ENCODE data around the gene STK32B.

Gene STK32B

DNA sequence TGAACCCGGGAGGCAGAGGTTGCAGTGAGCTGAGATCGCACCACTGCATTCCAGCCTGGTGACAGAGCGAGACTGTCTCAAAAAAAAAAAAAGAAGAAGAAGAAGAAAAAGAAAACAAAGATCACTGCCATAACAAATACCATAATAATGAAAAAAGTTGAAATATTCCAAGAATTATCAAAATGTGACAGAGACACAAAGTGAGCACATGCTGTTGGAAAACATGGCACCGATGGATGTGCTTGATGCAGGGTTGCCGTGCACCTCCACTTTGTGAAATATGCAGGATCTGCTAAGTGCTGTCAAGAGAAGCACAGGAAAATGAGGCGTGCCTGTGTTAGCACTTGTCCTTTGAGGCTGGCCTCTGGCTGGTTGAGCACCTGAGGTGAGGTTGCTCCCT lies 133.3 kb downstream of the STK32B start:
- DNase-seq (ENCODE audit: extremely low spot score), result no peak
- TF ChIP-seq, protein P1, sequence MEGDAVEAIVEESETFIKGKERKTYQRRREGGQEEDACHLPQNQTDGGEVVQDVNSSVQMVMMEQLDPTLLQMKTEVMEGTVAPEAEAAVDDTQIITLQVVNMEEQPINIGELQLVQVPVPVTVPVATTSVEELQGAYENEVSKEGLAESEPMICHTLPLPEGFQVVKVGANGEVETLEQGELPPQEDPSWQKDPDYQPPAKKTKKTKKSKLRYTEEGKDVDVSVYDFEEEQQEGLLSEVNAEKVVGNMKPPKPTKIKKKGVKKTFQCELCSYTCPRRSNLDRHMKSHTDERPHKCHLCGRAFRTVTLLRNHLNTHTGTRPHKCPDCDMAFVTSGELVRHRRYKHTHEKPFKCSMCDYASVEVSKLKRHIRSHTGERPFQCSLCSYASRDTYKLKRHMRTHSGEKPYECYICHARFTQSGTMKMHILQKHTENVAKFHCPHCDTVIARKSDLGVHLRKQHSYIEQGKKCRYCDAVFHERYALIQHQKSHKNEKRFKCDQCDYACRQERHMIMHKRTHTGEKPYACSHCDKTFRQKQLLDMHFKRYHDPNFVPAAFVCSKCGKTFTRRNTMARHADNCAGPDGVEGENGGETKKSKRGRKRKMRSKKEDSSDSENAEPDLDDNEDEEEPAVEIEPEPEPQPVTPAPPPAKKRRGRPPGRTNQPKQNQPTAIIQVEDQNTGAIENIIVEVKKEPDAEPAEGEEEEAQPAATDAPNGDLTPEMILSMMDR (IDR thresholded peaks at IDR 0.05; ENCODE audit: control extremely low read depth, extremely low read depth, low read depth, missing control alignments), result no peak
- POLR2A ChIA-PET, result no interaction called here
- CTCF ChIA-PET, result no interaction called here

DNA sequence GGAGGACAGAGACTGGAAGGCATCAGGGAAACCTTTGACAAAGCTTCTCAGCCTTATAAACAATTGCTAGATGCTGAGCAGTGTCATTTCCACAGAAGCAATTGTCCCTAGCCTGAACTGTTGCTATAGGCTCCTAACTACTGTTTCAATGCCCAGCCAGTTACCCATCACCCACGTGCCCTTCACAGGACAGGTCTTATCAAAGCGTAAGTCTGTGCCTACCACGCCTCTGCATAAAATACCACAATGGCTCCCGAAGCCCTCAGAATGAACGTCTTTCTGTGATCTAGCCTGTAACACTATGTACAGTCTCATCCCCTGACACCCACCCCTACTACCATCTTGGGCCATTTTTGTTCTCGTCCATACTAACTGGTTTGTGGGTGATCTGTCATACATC lies 134.3 kb downstream of the STK32B start:
- CTCF ChIA-PET, result no interaction called here
- POLR2A ChIA-PET, result no interaction called here
- DNase-seq (ENCODE audit: extremely low spot score), result no peak
- TF ChIP-seq, protein P1 (IDR thresholded peaks at IDR 0.05; ENCODE audit: control extremely low read depth, extremely low read depth, low read depth, missing control alignments), result no peak

DNA sequence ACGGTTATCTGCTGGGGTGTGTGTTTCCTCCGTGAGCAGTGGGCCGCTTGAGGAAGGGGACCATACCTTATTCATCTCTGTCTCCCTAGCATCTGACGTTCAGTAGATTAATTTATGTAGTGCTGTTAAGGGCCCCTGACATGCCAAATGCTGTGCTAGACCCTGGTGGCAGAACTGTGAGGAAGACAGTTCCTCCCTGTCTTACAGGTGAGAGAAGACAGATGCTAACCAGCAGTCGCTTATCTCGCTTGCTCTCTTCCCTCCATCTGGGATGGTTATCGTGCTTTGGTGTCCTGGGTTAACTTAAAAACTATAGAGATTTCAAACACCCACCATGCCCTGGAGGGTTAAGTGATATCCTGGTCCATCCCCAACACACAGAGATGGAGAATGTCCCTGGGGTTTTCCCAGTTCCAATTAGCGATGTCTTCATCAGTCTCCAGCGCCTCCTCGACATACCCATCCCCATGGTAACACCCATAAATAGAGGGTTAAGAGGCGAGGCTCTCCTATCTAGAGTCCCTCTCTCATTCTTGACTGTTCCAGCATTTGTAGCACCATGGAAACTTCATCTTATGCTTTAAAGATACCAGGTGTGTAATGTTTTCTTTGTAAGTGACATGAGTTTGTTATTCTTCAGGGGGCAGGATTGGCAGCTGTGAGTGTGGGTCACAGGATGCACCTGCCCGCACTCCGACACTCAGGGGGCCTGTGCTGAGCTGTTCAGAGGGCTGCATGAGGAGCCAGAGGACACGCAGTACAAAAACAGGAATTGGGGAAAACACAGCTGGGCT lies 135.2 kb downstream of the STK32B start:
- ChIA-PET CTCF (no interaction called here), POLR2A (no interaction called here)
- TF ChIP-seq, protein P1 (IDR thresholded peaks at IDR 0.05; ENCODE audit: control extremely low read depth, extremely low read depth, low read depth, missing control alignments), result no peak
- no peak for DNase-seq (ENCODE audit: extremely low spot score)

DNA sequence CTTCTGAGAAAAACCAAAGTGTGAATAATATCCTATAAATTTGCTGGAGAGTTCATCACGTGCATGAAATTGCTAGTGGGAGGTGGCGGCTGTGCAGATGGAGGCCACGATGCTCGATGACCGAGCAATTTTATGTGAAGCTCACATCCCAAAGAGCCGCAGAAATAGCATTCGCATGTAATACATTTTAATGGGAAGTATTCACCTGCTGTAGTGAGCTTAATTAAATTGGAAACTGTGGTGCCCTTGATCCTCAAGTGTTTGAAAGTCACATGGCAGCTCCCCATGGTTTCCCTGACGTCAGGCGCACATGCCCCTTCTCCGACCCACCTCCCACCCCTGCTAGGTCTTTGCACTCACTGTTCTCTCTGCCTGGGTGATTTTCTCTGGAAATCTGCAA lies 136.8 kb downstream of the STK32B start:
- ChIA-PET CTCF (no interaction called here), POLR2A (no interaction called here)
- TF ChIP-seq, protein P1 (IDR thresholded peaks at IDR 0.05; ENCODE audit: control extremely low read depth, extremely low read depth, low read depth, missing control alignments), result no peak
- no peak for DNase-seq (ENCODE audit: extremely low spot score)

DNA sequence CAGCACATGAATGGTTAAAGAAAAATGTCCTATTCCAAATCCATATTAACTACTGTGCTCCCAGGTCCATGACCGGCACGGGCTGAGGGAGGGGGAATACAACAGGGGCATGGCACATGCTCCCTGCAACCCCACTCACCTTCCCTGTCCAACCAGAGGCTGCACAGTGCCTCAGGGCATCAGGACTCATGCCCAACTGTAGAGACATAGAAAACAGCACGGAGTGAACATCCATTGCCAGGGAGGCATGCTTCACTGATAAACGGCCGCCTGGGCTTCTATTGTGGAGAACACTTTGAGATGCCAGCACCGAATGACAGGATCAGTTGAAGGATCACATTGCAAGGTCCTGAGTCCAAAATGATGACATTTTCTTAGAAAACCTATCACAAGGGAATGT lies 140.6 kb downstream of the STK32B start:
- DNase-seq (ENCODE audit: extremely low spot score), result no peak
- TF ChIP-seq, protein P1 (IDR thresholded peaks at IDR 0.05; ENCODE audit: control extremely low read depth, extremely low read depth, low read depth, missing control alignments), result no peak
- ChIA-PET CTCF (no interaction called here), POLR2A (no interaction called here)

DNA sequence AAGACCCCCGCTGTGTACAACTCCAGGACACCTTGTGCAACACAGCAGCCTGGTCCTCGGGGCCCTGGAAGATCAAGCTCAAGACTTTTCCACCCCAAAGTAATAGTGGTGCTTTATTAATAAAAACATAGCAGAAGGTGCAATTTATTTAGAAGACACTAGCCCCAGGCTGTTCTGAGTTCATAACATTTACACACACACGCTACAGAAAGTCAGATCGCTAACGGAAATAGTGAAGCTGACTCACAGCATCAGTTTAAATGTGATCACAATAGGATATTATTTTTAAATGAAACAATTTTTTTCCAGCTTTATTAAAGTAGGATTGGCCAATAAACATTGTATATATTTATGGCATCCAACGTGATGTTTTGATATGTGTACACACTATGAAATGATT lies 141.0 kb downstream of the STK32B start:
- POLR2A ChIA-PET, result no interaction called here
- TF ChIP-seq, protein P1 (IDR thresholded peaks at IDR 0.05; ENCODE audit: control extremely low read depth, extremely low read depth, low read depth, missing control alignments), result no peak
- DNase-seq (ENCODE audit: extremely low spot score), result no peak
- CTCF ChIA-PET, result no interaction called here

Measured in GM10248 (cell line).